Ovary (tissue), 3 donors: ENCODE measurements around the gene HSDL1.

ENCODE experiments used
- POLR2A ChIP-seq: fragments of 450-650 bp; IDR thresholded peaks from one replicate; pipeline ENCODE4 v1.6.1; 2017; ENCODE audit warnings: antibody characterized with exemption, mild to moderate bottlenecking, moderate library complexity
- TF ChIP-seq, protein P1 (sequence below), 3 donors: fragments of 450-650 bp in 2 of 3; fragments of 200-600 bp in 1 of 3; IDR thresholded peaks; one replicate each; pipeline versions ENCODE4 v1.5.1 to v1.8.0; 2016 to 2022; ENCODE audit warnings: antibody characterized with exemption in 3 of 3, mild to moderate bottlenecking in 1 of 3
- donor health status: DM: no; HTN: no; CAD: no.

DNA sequence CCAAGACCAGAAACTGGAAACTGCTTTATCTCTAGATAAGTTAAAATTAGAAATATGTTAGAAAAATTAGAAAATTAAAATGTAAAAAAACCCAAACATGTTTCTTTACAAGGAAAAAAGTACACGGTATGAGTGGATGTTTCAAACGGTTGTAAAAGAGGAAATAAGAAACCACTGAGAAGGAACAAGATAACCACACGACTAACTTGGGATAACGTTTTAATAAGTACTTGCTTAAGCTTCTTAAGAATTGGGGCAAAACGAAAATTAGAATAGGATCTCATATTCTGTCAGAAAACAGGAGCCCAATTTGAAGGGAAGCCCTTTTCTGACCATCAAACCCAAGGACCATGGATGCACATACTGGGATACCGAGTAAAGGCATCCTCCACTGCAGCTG is 59.2 kb downstream of the HSDL1 start:
- TF ChIP-seq POLR2A = no peak
- TF ChIP-seq, protein P1, sequence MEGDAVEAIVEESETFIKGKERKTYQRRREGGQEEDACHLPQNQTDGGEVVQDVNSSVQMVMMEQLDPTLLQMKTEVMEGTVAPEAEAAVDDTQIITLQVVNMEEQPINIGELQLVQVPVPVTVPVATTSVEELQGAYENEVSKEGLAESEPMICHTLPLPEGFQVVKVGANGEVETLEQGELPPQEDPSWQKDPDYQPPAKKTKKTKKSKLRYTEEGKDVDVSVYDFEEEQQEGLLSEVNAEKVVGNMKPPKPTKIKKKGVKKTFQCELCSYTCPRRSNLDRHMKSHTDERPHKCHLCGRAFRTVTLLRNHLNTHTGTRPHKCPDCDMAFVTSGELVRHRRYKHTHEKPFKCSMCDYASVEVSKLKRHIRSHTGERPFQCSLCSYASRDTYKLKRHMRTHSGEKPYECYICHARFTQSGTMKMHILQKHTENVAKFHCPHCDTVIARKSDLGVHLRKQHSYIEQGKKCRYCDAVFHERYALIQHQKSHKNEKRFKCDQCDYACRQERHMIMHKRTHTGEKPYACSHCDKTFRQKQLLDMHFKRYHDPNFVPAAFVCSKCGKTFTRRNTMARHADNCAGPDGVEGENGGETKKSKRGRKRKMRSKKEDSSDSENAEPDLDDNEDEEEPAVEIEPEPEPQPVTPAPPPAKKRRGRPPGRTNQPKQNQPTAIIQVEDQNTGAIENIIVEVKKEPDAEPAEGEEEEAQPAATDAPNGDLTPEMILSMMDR (IDR thresholded peaks at IDR 0.05) = no peak
